SU-DHL-6 (cell line): Measurements from ENCODE around the gene GPR65.

Experiments
- H2AFZ ChIP-seq: fragments of 200-600 bp; sonication (generic); 2 replicates; pipeline ENCODE4 v1.6.1; 2014; ENCODE audit warnings: low read depth, mild to moderate bottlenecking, moderate library complexity, mixed read lengths, antibody characterized with exemption, low read length; ENCODE audit not compliant: severe bottlenecking
- H3F3A ChIP-seq: fragments of 200-600 bp; shearing (Covaris generic); 2 replicates; pipeline ENCODE4 v1.6.0; 2016; ENCODE audit warnings: antibody characterized with exemption, mild to moderate bottlenecking; ENCODE audit not compliant: insufficient read depth
- H3K27ac ChIP-seq: fragments of 200-600 bp; sonication (generic); 2 replicates; pipeline ENCODE4 v1.5.1; 2016; ENCODE audit warnings: low read depth, mild to moderate bottlenecking, low read length, moderate library complexity, mixed read lengths
- H3K27me3 ChIP-seq: fragments of 200-600 bp; sonication (generic), shearing (Covaris generic); 2 replicates; pipeline ENCODE4 v1.6.0; 2014; ENCODE audit warnings: mild to moderate bottlenecking, low read length
- H3K36me3 ChIP-seq: fragments of 200-600 bp; sonication (generic); 2 replicates; pipeline ENCODE4 v1.6.1; 2014; ENCODE audit warnings: mild to moderate bottlenecking, low read length, mixed read lengths
- H3K4me2 ChIP-seq: fragments of 300-600, 200-600 bp; shearing (Covaris generic), sonication (generic); 2 replicates; pipeline ENCODE4 v1.6.0; 2014; ENCODE audit warnings: low read length, low read depth, mild to moderate bottlenecking; ENCODE audit not compliant: poor library complexity, severe bottlenecking
- H3K4me3 ChIP-seq: fragments of 200-600 bp; sonication (generic); 2 replicates; pipeline ENCODE4 v1.5.1; 2014; ENCODE audit warnings: antibody characterized with exemption, low read length, mild to moderate bottlenecking, mixed read lengths; ENCODE audit not compliant: insufficient read depth, poor library complexity, severe bottlenecking
- H3K79me2 ChIP-seq: fragments of 200-600 bp; sonication (generic); 2 replicates; pipeline ENCODE4 v1.6.1; 2014; ENCODE audit warnings: mild to moderate bottlenecking, low read length, moderate library complexity; ENCODE audit not compliant: insufficient read depth
- H3K9ac ChIP-seq: fragments of 200-600 bp; sonication (generic); 2 replicates; pipeline ENCODE4 v1.7.0; 2014; ENCODE audit warnings: mild to moderate bottlenecking, low read length
- H3K9me2 ChIP-seq: fragments of 200-600 bp; sonication (generic); replicated peaks from 2 replicates; pipeline ENCODE4 v1.6.1; 2014; ENCODE audit warnings: low read length; ENCODE audit not compliant: insufficient read depth
- H3K9me3 ChIP-seq: fragments of 200-600 bp; sonication (generic); 2 replicates; pipeline ENCODE4 v1.6.1; 2014; ENCODE audit warnings: low read length, mixed read lengths; ENCODE audit not compliant: insufficient read depth
- H4K20me1 ChIP-seq: fragments of 200-600 bp; sonication (generic); 2 replicates; pipeline ENCODE4 v1.6.1; 2014; ENCODE audit warnings: low read depth, mild to moderate bottlenecking, antibody characterized with exemption, low read length, moderate library complexity, mixed read lengths
- CTCF ChIP-seq: fragments of 200-600 bp; sonication (generic); IDR thresholded peaks from one replicate; pipeline ENCODE4 v1.5.1; 2017; ENCODE audit warnings: antibody characterized with exemption, mild to moderate bottlenecking, low read length, moderate library complexity; ENCODE audit not compliant: insufficient read depth, poor library complexity, severe bottlenecking
- EZH2phosphoT487 ChIP-seq: fragments of 200-600 bp; sonication (generic), shearing (Covaris generic); conservative IDR thresholded peaks from 2 replicates; pipeline ENCODE4 v1.6.1; 2018; ENCODE audit warnings: mild to moderate bottlenecking, antibody characterized with exemption, low read length, moderate library complexity, mixed read lengths

The GPR65 gene

DNA sequence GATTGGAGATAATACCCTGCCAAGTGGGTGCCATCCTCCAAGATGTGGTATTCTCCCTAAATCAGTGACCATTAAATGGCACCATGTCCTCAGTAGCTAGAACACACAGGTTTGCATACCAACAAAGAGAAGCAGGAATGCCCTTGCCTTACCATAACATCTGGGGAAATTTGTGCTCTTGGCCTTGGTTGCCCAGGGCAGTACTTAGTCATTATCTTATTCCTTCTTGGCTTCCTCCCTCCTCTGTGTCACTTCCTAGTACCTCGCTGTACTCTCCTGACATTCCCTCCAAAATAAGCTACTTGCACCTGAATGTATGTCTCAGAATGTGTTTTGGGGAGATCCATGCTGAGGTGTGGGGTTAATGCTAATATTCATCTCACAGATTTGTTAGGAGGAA lies 43.4 kb downstream of the GPR65 start:
- H3K79me2 ChIP-seq, result no peaks in the 10 kb centered on the region
- H3K9ac ChIP-seq, result no peak overlapping the region
- H3K27me3 ChIP-seq, result no peaks in the 10 kb centered on the region
- H3K4me2 ChIP-seq, result no peak overlapping the region
- no peak overlapping the region for H3K27ac ChIP-seq
- TF ChIP-seq CTCF (no peak), EZH2phosphoT487 (no peak)
- H3F3A ChIP-seq, result no peaks in the 10 kb centered on the region
- H2AFZ ChIP-seq, result no peak overlapping the region
- no peaks in the 10 kb centered on the region for H3K9me3 ChIP-seq
- no peaks in the 10 kb centered on the region for H3K36me3 ChIP-seq
- H3K9me2 ChIP-seq, result no peaks in the 10 kb centered on the region
- H4K20me1 ChIP-seq, result no peaks in the 10 kb centered on the region
- no peak overlapping the region for H3K4me3 ChIP-seq

GRCh38 chr14:88049266-88049665 lies 44.3 kb downstream of the GPR65 start:
- Histone ChIP-seq H3K9me2 (no peaks in the 10 kb centered on the region), H3K36me3 (no peaks in the 10 kb centered on the region), H3K9me3 (no peaks in the 10 kb centered on the region), H3K27me3 (no peaks in the 10 kb centered on the region), H2AFZ (no peak overlapping the region), H3K27ac (no peak overlapping the region), H3K9ac (no peak overlapping the region), H3F3A (no peaks in the 10 kb centered on the region), H3K79me2 (no peaks in the 10 kb centered on the region), H3K4me2 (no peak overlapping the region), H3K4me3 (no peak overlapping the region), H4K20me1 (no peaks in the 10 kb centered on the region)
- TF ChIP-seq CTCF (no peak), EZH2phosphoT487 (no peak)

GRCh38 chr14:88049936-88050335 lies 45.0 kb downstream of the GPR65 start:
- H3K4me2 ChIP-seq, result no peak overlapping the region
- no peak overlapping the region for H3K27ac ChIP-seq
- no peaks in the 10 kb centered on the region for H3K27me3 ChIP-seq
- TF ChIP-seq CTCF, result no peak
- no peak for TF ChIP-seq EZH2phosphoT487
- no peak overlapping the region for H3K4me3 ChIP-seq
- H3F3A ChIP-seq, result no peaks in the 10 kb centered on the region
- H3K36me3 ChIP-seq, result no peaks in the 10 kb centered on the region
- H3K9me3 ChIP-seq, result no peaks in the 10 kb centered on the region
- H2AFZ ChIP-seq, result no peak overlapping the region
- H3K79me2 ChIP-seq, result no peaks in the 10 kb centered on the region
- H4K20me1 ChIP-seq, result no peaks in the 10 kb centered on the region
- H3K9ac ChIP-seq, result no peak overlapping the region
- H3K9me2 ChIP-seq, result no peaks in the 10 kb centered on the region

GRCh38 chr14:88060576-88060975 lies 55.6 kb downstream of the GPR65 start:
- no peak overlapping the region for H3K4me3 ChIP-seq
- H3K4me2 ChIP-seq, result no peak overlapping the region
- H4K20me1 ChIP-seq, result no peaks in the 10 kb centered on the region
- H3K79me2 ChIP-seq, result no peaks in the 10 kb centered on the region
- no peak overlapping the region for H3K9ac ChIP-seq
- no peaks in the 10 kb centered on the region for H3K36me3 ChIP-seq
- H3K9me3 ChIP-seq, result no peaks in the 10 kb centered on the region
- H3K27me3 ChIP-seq, result no peaks in the 10 kb centered on the region
- no peaks in the 10 kb centered on the region for H3K9me2 ChIP-seq
- no peak overlapping the region for H2AFZ ChIP-seq
- TF ChIP-seq EZH2phosphoT487, result no peak
- no peak for TF ChIP-seq CTCF
- no peaks in the 10 kb centered on the region for H3F3A ChIP-seq
- H3K27ac ChIP-seq, result no peak overlapping the region
